GM23338 (cell line): ENCODE measurements around the gene SYT17. TPM values are rescaled to one million over a fixed set of nuclear protein-coding genes. Genes with fewer than 3 reads are reported as not detected.

Source experiments
- ATAC-seq: fragments of 200-7000 bp; cut with Tn5 transposase; 3 replicates; pipeline ENCODE4 v1.9.1; 2020
- DNase-seq: peaks from one replicate; pipeline ENCODE4 v3.0.0-alpha.2; 2015; ENCODE audit warnings: low spot score
- H2AFZ ChIP-seq: fragments of 200-600 bp; sonication (generic); 2 replicates; pipeline ENCODE4 v1.8.0; 2016; ENCODE audit warnings: antibody characterized with exemption, mild to moderate bottlenecking, moderate library complexity
- H3F3A ChIP-seq: fragments of 200-600 bp; sonication (generic); replicated peaks from 2 replicates; pipeline ENCODE4 v1.8.0; 2017; ENCODE audit warnings: antibody characterized with exemption, mixed run types, low read depth
- H3K27ac ChIP-seq: fragments of 200-600 bp; sonication (generic); 2 replicates; pipeline ENCODE4 v1.6.1; 2016; ENCODE audit warnings: low read depth
- H3K27me3 ChIP-seq: fragments of 200-600 bp; sonication (generic); 2 replicates; pipeline ENCODE4 v1.8.0; 2016; ENCODE audit warnings: mild to moderate bottlenecking, mixed run types, moderate library complexity; ENCODE audit not compliant: insufficient read depth
- H3K36me3 ChIP-seq: fragments of 200-600 bp; sonication (generic); 2 replicates; pipeline ENCODE4 v1.8.0; 2016; ENCODE audit warnings: mild to moderate bottlenecking; ENCODE audit not compliant: insufficient read depth
- H3K4me1 ChIP-seq: fragments of 200-600 bp; sonication (generic); 2 replicates; pipeline ENCODE4 v1.8.0; 2016; ENCODE audit warnings: mild to moderate bottlenecking, moderate library complexity; ENCODE audit not compliant: insufficient read depth
- H3K4me2 ChIP-seq: fragments of 200-600 bp; sonication (generic); 2 replicates; pipeline ENCODE4 v1.7.1; 2017; ENCODE audit warnings: mixed run types
- H3K4me3 ChIP-seq: fragments of 200-600 bp; sonication (generic); 2 replicates; pipeline ENCODE4 v1.6.1; 2016; ENCODE audit warnings: mixed run types
- H3K79me2 ChIP-seq: fragments of 200-600 bp; sonication (generic); replicated peaks from 2 replicates; pipeline ENCODE4 v1.8.0; 2017; ENCODE audit warnings: mild to moderate bottlenecking; ENCODE audit not compliant: insufficient read depth
- H3K9me2 ChIP-seq: fragments of 200-600 bp; sonication (generic); 2 replicates; pipeline ENCODE4 v1.8.0; 2017; ENCODE audit not compliant: insufficient read depth
- H4K20me1 ChIP-seq: fragments of 200-600 bp; sonication (generic); replicated peaks from 2 replicates; pipeline ENCODE4 v1.8.0; 2017; ENCODE audit warnings: mild to moderate bottlenecking; ENCODE audit not compliant: insufficient read depth
- H3K27ac Mint-ChIP-seq: 2 replicates; pipeline ENCODE4 v1.8.0; 2020; ENCODE audit warnings: inconsistent platforms, mild to moderate bottlenecking, moderate library complexity, mixed read lengths
- H3K27me3 Mint-ChIP-seq: 3 replicates; pipeline ENCODE4 v1.8.0; 2022; ENCODE audit warnings: low read depth, mild to moderate bottlenecking, moderate library complexity, mixed read lengths, inconsistent platforms; ENCODE audit not compliant: insufficient read depth, poor library complexity
- H3K36me3 Mint-ChIP-seq: 3 replicates; pipeline ENCODE4 v1.8.0; 2021; ENCODE audit warnings: low read depth, mild to moderate bottlenecking, inconsistent platforms, moderate library complexity, mixed read lengths
- H3K4me1 Mint-ChIP-seq: 3 replicates; pipeline ENCODE4 v1.8.0; 2020; ENCODE audit warnings: mild to moderate bottlenecking, inconsistent platforms, mixed read lengths
- H3K4me3 Mint-ChIP-seq: 3 replicates; pipeline ENCODE4 v1.8.0; 2021; ENCODE audit warnings: moderate library complexity, mild to moderate bottlenecking, inconsistent platforms, mixed read lengths
- H3K9me3 Mint-ChIP-seq: 3 replicates; pipeline ENCODE4 v1.8.0; 2020; ENCODE audit warnings: moderate library complexity, mild to moderate bottlenecking, inconsistent platforms, mixed read lengths
- EZH2 ChIP-seq: fragments of 200-600 bp; sonication (generic); IDR thresholded peaks from one replicate; pipeline ENCODE4 v1.8.0; 2017; ENCODE audit warnings: antibody characterized with exemption, mild to moderate bottlenecking, low read depth; ENCODE audit not compliant: unreplicated experiment
- EZH2phosphoT487 ChIP-seq: fragments of 200-600 bp; sonication (generic); IDR thresholded peaks from one replicate; pipeline ENCODE4 v1.8.1; 2018; ENCODE audit warnings: antibody characterized with exemption; ENCODE audit not compliant: unreplicated experiment
- JUNB ChIP-seq: IDR thresholded peaks from one replicate; pipeline ENCODE4 v1.6.1; 2016; ENCODE audit warnings: antibody characterized with exemption; ENCODE audit not compliant: unreplicated experiment
- NANOG ChIP-seq: IDR thresholded peaks from 2 replicates; pipeline ENCODE4 v1.6.1; 2016; ENCODE audit warnings: antibody characterized with exemption, borderline replicate concordance
- POLR2AphosphoS5 ChIP-seq: IDR thresholded peaks from 2 replicates; pipeline ENCODE4 v1.6.1; 2016; ENCODE audit warnings: antibody characterized with exemption, low read depth
- STAT1 ChIP-seq: IDR thresholded peaks from one replicate; pipeline ENCODE4 v1.6.1; 2016; ENCODE audit warnings: antibody characterized with exemption; ENCODE audit not compliant: unreplicated experiment
- ZNF331 ChIP-seq: fragments of 250-450 bp; sonication (Bioruptor Pico); IDR thresholded peaks from 2 replicates; pipeline ENCODE4 v1.5.0; 2020; ENCODE audit warnings: low read depth, mild to moderate bottlenecking, moderate library complexity
- polyA plus RNA-seq: library from polyadenylated mRNA; unstranded; fragments of >200 nt; fragmentation: Nextera tagmentation; extraction: Ambion mirVana; gene quantifications from 2 replicates; pipeline ENCODE4 v1.2.1, GENCODE V29; 2016
- total RNA-seq: library from RNA; depleted of rRNA; stranded (reverse); fragments of >200 nt; shearing (Covaris generic); gene quantifications from 2 replicates; pipeline ENCODE4 v1.2.3, GENCODE V29; 2014
- TF ChIP-seq, protein P1 (sequence below): fragments of 250-450 bp; sonication (Bioruptor Pico); IDR thresholded peaks from 2 replicates; pipeline ENCODE4 v1.5.0; 2020; ENCODE audit warnings: mild to moderate bottlenecking, moderate library complexity
- TF ChIP-seq, protein P2 (sequence below): IDR thresholded peaks from 2 replicates; pipeline ENCODE4 v1.6.1; 2016; ENCODE audit warnings: antibody characterized with exemption

The SYT17 gene
- total and polyA plus RNA-seq, 2 experiments from 2014 or later: 5.3 to 9.5 TPM

DNA sequence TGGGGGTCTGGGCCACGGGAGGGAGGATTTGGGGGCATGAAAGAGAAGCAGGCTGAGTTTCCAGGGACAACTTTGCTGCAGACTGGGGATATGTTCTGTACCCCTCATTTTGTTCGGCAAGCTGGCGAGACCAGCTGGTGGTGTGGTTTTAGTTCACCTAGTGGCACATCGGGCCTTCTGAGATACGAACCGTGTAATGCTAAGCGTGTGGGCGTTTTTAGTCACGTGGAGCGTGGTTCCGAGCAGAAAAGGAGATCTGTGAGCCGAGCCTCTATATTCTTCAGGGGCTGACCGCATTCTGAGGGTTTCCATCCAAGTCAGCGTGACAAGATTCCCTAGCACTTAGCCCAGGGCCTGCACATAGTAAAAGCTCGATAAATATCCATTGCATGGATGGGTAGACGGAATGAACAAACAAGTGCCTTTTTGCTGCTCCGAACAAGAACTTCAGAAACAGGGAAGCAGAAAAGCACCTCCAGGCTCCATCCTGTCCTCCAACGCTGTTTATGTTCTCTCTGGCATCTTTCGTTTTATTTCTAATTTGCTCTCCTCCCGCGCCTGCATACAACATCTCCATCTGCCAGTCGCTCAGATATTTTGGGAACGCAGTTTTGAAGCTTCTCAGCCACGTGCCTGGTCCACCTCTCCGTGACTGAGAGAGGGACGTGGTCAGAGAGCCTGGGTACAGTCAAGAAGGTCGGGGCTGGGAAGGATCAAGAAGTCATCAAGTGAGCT lies 5.8 kb downstream of the SYT17 start:
- Histone ChIP-seq H3K4me2 (no peak overlapping the region), H3K27ac (no peak overlapping the region), H4K20me1 (no peaks in the 10 kb centered on the region), H3K9me2 (no peaks in the 10 kb centered on the region), H3K36me3 (no peaks in the 10 kb centered on the region), H3K4me3 (no peak overlapping the region), H3K27me3 (peaks cover 19% of the 10 kb centered on the region), H2AFZ (no peak overlapping the region), H3K4me1 (no peaks in the 10 kb centered on the region), H3K79me2 (no peaks in the 10 kb centered on the region), H3F3A (no peaks in the 10 kb centered on the region)
- peaks cover 14% of the 10 kb centered on the region for H3K27me3 Mint-ChIP-seq
- H3K36me3 Mint-ChIP-seq: no peaks in the 10 kb centered on the region; the same call in 2 of the 3 replicates
- no peak for TF ChIP-seq ZNF331 (CRISPR knock-in tag)
- H3K27ac Mint-ChIP-seq: peak overlapping the region; percentile 23; the same call in 1 of the 2 replicates
- ATAC-seq (no peak), DNase-seq (no peak)
- no peaks in the 10 kb centered on the region for H3K9me3 Mint-ChIP-seq
- H3K4me3 Mint-ChIP-seq: no peak overlapping the region
- H3K4me1 Mint-ChIP-seq: peaks cover 9% of the 10 kb centered on the region; the same call in 2 of the 3 replicates

DNA sequence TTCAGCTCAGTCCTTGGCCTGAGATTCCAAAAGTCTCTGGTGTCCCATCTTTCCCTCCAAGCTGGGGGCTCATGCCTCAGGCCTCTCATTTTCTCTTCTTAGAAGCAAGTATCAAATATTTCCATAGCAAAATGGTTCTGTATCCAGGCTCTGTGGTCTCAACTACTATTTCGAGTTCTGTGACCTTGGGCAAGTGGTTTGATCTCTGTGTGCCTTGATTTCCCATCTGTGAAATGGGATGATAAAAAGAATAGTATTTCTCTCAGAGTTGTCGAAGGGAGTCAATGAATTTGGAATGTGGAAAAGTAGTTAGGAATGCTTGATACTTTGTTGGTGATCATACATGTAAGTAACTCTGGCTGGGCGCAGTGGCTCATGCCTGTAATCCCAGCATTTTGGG lies 6.4 kb downstream of the SYT17 start:
- H3K36me3 ChIP-seq: no peaks in the 10 kb centered on the region

More for the DNA sequence above, 6.4 kb downstream of the SYT17 start:
- Histone ChIP-seq H2AFZ (no peak overlapping the region), H3K27ac (no peak overlapping the region), H3K4me1 (no peaks in the 10 kb centered on the region), H3K4me3 (no peak overlapping the region), H3K79me2 (no peaks in the 10 kb centered on the region), H3K4me2 (no peak overlapping the region), H3F3A (no peaks in the 10 kb centered on the region), H4K20me1 (no peaks in the 10 kb centered on the region), H3K9me2 (no peaks in the 10 kb centered on the region), H3K27me3 (peaks cover 12% of the 10 kb centered on the region)
- H3K4me1 Mint-ChIP-seq: peaks cover 7% of the 10 kb centered on the region; the same call in 2 of the 3 replicates
- ATAC-seq (no peak), DNase-seq (no peak)
- TF ChIP-seq POLR2AphosphoS5 (no peak), JUNB (no peak), STAT1 (no peak), NANOG (no peak), EZH2 (no peak), EZH2phosphoT487 (no peak)
- TF ChIP-seq, protein P1, sequence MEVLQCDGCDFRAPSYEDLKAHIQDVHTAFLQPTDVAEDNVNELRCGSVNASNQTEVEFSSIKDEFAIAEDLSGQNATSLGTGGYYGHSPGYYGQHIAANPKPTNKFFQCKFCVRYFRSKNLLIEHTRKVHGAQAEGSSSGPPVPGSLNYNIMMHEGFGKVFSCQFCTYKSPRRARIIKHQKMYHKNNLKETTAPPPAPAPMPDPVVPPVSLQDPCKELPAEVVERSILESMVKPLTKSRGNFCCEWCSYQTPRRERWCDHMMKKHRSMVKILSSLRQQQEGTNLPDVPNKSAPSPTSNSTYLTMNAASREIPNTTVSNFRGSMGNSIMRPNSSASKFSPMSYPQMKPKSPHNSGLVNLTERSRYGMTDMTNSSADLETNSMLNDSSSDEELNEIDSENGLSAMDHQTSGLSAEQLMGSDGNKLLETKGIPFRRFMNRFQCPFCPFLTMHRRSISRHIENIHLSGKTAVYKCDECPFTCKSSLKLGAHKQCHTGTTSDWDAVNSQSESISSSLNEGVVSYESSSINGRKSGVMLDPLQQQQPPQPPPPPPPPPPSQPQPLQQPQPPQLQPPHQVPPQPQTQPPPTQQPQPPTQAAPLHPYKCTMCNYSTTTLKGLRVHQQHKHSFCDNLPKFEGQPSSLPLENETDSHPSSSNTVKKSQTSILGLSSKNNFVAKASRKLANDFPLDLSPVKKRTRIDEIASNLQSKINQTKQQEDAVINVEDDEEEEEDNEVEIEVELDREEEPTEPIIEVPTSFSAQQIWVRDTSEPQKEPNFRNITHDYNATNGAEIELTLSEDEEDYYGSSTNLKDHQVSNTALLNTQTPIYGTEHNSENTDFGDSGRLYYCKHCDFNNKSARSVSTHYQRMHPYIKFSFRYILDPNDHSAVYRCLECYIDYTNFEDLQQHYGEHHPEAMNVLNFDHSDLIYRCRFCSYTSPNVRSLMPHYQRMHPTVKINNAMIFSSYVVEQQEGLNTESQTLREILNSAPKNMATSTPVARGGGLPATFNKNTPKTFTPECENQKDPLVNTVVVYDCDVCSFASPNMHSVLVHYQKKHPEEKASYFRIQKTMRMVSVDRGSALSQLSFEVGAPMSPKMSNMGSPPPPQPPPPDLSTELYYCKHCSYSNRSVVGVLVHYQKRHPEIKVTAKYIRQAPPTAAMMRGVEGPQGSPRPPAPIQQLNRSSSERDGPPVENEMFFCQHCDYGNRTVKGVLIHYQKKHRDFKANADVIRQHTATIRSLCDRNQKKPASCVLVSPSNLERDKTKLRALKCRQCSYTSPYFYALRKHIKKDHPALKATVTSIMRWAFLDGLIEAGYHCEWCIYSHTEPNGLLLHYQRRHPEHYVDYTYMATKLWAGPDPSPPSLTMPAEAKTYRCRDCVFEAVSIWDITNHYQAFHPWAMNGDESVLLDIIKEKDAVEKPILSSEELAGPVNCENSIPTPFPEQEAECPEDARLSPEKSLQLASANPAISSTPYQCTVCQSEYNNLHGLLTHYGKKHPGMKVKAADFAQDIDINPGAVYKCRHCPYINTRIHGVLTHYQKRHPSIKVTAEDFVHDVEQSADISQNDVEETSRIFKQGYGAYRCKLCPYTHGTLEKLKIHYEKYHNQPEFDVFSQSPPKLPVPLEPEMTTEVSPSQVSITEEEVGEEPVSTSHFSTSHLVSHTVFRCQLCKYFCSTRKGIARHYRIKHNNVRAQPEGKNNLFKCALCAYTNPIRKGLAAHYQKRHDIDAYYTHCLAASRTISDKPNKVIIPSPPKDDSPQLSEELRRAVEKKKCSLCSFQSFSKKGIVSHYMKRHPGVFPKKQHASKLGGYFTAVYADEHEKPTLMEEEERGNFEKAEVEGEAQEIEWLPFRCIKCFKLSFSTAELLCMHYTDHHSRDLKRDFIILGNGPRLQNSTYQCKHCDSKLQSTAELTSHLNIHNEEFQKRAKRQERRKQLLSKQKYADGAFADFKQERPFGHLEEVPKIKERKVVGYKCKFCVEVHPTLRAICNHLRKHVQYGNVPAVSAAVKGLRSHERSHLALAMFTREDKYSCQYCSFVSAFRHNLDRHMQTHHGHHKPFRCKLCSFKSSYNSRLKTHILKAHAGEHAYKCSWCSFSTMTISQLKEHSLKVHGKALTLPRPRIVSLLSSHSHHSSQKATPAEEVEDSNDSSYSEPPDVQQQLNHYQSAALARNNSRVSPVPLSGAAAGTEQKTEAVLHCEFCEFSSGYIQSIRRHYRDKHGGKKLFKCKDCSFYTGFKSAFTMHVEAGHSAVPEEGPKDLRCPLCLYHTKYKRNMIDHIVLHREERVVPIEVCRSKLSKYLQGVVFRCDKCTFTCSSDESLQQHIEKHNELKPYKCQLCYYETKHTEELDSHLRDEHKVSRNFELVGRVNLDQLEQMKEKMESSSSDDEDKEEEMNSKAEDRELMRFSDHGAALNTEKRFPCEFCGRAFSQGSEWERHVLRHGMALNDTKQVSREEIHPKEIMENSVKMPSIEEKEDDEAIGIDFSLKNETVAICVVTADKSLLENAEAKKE (CRISPR knock-in tag): no peak
- TF ChIP-seq, protein P2, sequence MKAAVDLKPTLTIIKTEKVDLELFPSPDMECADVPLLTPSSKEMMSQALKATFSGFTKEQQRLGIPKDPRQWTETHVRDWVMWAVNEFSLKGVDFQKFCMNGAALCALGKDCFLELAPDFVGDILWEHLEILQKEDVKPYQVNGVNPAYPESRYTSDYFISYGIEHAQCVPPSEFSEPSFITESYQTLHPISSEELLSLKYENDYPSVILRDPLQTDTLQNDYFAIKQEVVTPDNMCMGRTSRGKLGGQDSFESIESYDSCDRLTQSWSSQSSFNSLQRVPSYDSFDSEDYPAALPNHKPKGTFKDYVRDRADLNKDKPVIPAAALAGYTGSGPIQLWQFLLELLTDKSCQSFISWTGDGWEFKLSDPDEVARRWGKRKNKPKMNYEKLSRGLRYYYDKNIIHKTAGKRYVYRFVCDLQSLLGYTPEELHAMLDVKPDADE: no peak
- no peak overlapping the region for H3K4me3 Mint-ChIP-seq
- no peaks in the 10 kb centered on the region for H3K9me3 Mint-ChIP-seq
- H3K27ac Mint-ChIP-seq: no peak overlapping the region
- H3K36me3 Mint-ChIP-seq: no peaks in the 10 kb centered on the region; the same call in 2 of the 3 replicates
- H3K27me3 Mint-ChIP-seq: peaks cover 11% of the 10 kb centered on the region
